ENCODE data around the gene ANKRD52. TPM values are rescaled to one million over a fixed set of nuclear protein-coding genes. Genes with fewer than 3 reads are reported as not detected.
A peak's percentile ranks its signal among the peaks of the same experiment; 100 is the strongest.

ANKRD52 gene
- total and polyA plus RNA-seq, 10 of the 15 experiments (the other 5 are each of a cell fraction or from before 2014, with no cell fraction given): 0.90 to 55.3 (median 16.1) TPM

DNA sequence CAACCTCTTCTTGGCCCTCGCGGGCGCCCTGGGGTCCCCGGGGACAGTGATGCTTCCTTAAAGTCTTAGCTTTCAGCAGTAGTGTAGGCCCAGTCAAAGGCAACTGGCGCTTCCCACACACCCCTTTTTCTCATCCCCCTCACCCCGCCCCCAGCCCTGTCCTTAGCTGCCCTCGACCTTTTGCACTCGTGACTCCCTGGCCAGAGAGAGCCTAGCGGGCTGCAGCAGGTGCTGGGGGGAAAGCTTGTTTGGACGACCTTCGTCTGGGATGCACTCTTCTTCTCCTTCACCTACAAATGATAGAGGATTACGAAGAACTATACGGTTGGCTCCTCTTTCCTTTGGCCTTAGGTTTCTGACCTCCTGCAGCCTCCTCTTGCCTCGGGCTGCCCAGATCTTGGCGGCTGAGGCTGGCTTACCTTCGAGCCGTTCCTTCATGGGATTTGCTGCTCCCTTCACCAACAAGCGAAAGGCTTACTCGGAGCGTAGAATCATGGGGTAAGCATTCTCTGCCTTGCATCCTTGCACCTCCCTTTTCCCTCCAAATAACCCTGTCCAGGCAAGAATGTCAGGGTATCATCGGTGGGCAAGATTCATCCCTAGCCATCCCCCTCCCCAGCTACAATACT lies 9.4 kb upstream of the ANKRD52 start:
- Histone ChIP-seq H3K9ac (ENCODE audit: control insufficient read depth, insufficient read depth, low read length) (peak overlapping the region; percentile 52; the same call in 1 of the 2 replicates), H3K79me2 (ENCODE audit: control insufficient read depth, insufficient read depth, low read length) (no peaks in the 10 kb centered on the region), H3K36me3 (ENCODE audit: control insufficient read depth in 2 of 2, insufficient read depth in 2 of 2, low read length in 1 of 2) (peaks cover 0 to 2% of the 10 kb centered on the region in 2 experiments; a peak in 1 of 4 replicates), H3K4me2 (ENCODE audit: control insufficient read depth, insufficient read depth) (peak overlapping the region; percentile 96), H3K4me1 (ENCODE audit: control insufficient read depth, insufficient read depth, low read length) (peaks cover 4% of the 10 kb centered on the region), H4K20me1 (ENCODE audit: control insufficient read depth, insufficient read depth) (no peaks in the 10 kb centered on the region), H3K9me3 (replicated peaks; ENCODE audit: control insufficient read depth, insufficient read depth, low read length) (no peaks in the 10 kb centered on the region), H2AFZ (ENCODE audit: control insufficient read depth, low read depth, low read length) (peak overlapping the region; percentile 98), H3K27me3 (replicated peaks in 1 of 2; ENCODE audit: control insufficient read depth in 2 of 2, insufficient read depth in 2 of 2, low read length in 1 of 2) (no peaks in the 10 kb centered on the region), H3K4me3 (peak overlapping the region; percentile 68; the same call in 1 of the 2 replicates), H3K27ac (ENCODE audit: control insufficient read depth, insufficient read depth) (peak overlapping the region; percentile 29; the same call in 1 of the 2 replicates)
- SMC1A ChIA-PET (ENCODE audit: uncharacterized antibody, unreplicated experiment): interaction anchor here (0.6 to 0.7 kb wide), 2 partner anchors 92 to 169 kb away, joined by 3 read pairs; partner anchors contain the start of gene STAT2
- POLR2A ChIA-PET: interaction anchor here (0.5 to 2.0 kb wide), 11 partner anchors 18 to 296 kb away, joined by 3 to 7 read pairs (median 4); partner anchors contain the start of genes RNF41 and ZC3H10
- in situ Hi-C loops (cut with MboI): no loop called here
- RAD21 ChIA-PET (ENCODE audit: unreplicated experiment): interaction anchor here (1.0 to 2.1 kb wide), 4 partner anchors 46 to 196 kb away, joined by 4 to 10 read pairs (median 6); partner anchors contain the start of genes RNF41 and SMARCC2
- DNase-seq (ENCODE audit: low read depth, low spot score) (no peak), FAIRE-seq (no peak), ATAC-seq (peak; percentile 36)
- 26% methylated on average over 21 of the region's 21 CpGs for WGBS (ENCODE audit: insufficient coverage, insufficient replicate concordance, low lambda C conversion rate, missing lambda C conversion rate)
- no TSS peak for BruUV-seq (replicated peaks)
- intact Hi-C loops (cut with micrococcal nuclease; ENCODE audit: unreplicated experiment): loop anchor here (2.0 to 10.0 kb wide), 2 partner anchors 33 to 197 kb away; partner anchors contain the start of genes CS and SPRYD4
- no peak for TF ChIP-seq POU2F2 (IDR thresholded peaks at IDR 0.05; ENCODE audit: borderline replicate concordance, low read depth, low read length)
- no peak for TF ChIP-seq MYC (IDR thresholded peaks at IDR 0.05; ENCODE audit: insufficient read depth, insufficient read length, insufficient replicate concordance, low read length, severe bottlenecking)
- TF ChIP-seq ZNF622 (IDR thresholded peaks at IDR 0.05): no peak
- TF ChIP-seq NR2F1 (conservative IDR thresholded peaks at IDR 0.05): 0 out of 2 replicates have a peak, but pooled peaks have one; percentile 63
- peak; percentile 56 for TF ChIP-seq MEF2B (IDR thresholded peaks at IDR 0.05; ENCODE audit: partially characterized antibody, poor library complexity, severe bottlenecking)
- CTCF ChIA-PET: interaction anchor here (0.7 to 4.5 kb wide), 13 partner anchors 8 to 196 kb away, joined by 3 to 25 read pairs (median 5); partner anchors contain the start of genes ANKRD52, CNPY2, RNF41 and STAT2

Data from GM12878 (cell line).